ENCODE results near the gene SOX6. TPM values are rescaled to one million over a fixed set of nuclear protein-coding genes. Genes with fewer than 3 reads are reported as not detected.

SOX6 gene
- polyA plus RNA-seq, 1 donor (not counting 4 experiments of a cell fraction or from before 2014, with no cell fraction given): 6.0 TPM

DNA sequence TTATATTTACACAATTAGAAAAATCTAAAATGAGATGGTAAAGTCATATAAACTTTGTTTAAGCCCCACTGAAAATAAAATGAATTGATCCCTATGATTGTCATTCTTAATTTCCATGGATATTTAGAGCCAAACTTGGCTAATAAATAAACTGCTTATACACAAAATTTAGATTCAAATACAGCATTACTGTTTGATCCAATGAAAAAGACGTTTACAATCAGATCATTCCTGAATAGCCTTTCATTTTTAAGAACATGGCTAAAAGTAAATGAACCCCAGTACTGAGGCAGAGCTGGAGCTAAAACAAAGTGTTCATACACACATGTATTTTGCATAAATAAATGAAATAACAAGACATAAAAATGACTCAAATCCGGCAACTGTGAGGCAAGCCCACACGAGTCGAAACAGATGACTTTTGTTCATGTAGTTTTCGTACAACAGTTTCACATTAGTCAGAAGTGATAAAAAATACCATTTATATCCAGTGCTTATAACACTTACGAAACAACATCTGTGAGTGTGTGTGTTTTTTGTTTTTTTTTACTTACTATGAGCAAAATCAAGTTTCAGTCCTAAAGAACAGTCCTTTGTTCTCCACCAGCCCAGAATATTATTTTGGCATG, 386.5 kb downstream of the SOX6 start:
- peak; percentile 86 for DNase-seq (ENCODE audit: low read depth, low spot score)
- Histone ChIP-seq H3K4me3 (ENCODE audit: control insufficient read depth in 2 of 3, extremely low read depth in 1 of 3, insufficient read depth in 2 of 3, low read depth in 1 of 3, low read length in 3 of 3) (no peak overlapping the region), H3K27me3 (ENCODE audit: control insufficient read depth, extremely low read depth, insufficient read depth, low read length) (no peaks in the 10 kb centered on the region), H3K79me2 (ENCODE audit: control insufficient read depth, insufficient read depth, low read length) (no peaks in the 10 kb centered on the region), H3K9ac (ENCODE audit: control insufficient read depth, extremely low read depth, insufficient read depth, low read length) (peak overlapping the region; percentile 85), H3K4me2 (ENCODE audit: control insufficient read depth, extremely low read depth, insufficient read depth, low read depth, low read length) (peak overlapping the region; percentile 59), H3K9me1 (ENCODE audit: control insufficient read depth, extremely low read depth, insufficient read depth, low read length) (peaks cover 3% of the 10 kb centered on the region), H3K9me3 (ENCODE audit: control insufficient read depth, low read depth, low read length) (no peaks in the 10 kb centered on the region), H4K20me1 (ENCODE audit: control insufficient read depth, extremely low read depth, insufficient read depth, low read length) (no peaks in the 10 kb centered on the region), H2AFZ (ENCODE audit: control insufficient read depth, low read length) (no peak overlapping the region), H3K4me1 (ENCODE audit: control insufficient read depth, extremely low read depth, insufficient read depth, low read length) (peaks cover 56% of the 10 kb centered on the region), H3K36me3 (ENCODE audit: control insufficient read depth in 2 of 2, extremely low read depth in 1 of 2, insufficient read depth in 2 of 2, low read length in 2 of 2) (peaks cover 0 to 3% of the 10 kb centered on the region in 2 experiments), H3K27ac (ENCODE audit: control insufficient read depth, insufficient read depth, low read length) (peak overlapping the region; percentile 98)
- dilution Hi-C loops (cut with MboI; ENCODE audit: extremely low pct_ligation_motif_present, low sequenced_read_pairs): no loop called here
- FAIRE-seq: peak; percentile 83
- no peak for TF ChIP-seq CTCF (optimal IDR thresholded peaks at IDR 0.05 in 1 of 3, IDR thresholded peaks at IDR 0.05 in 1 of 3, conservative IDR thresholded peaks at IDR 0.05 in 1 of 3; ENCODE audit: extremely low read depth in 1 of 3, insufficient read depth in 2 of 3, low read length in 3 of 3)
- no peak for TF ChIP-seq EZH2 (IDR thresholded peaks at IDR 0.05; ENCODE audit: low read length)

DNA sequence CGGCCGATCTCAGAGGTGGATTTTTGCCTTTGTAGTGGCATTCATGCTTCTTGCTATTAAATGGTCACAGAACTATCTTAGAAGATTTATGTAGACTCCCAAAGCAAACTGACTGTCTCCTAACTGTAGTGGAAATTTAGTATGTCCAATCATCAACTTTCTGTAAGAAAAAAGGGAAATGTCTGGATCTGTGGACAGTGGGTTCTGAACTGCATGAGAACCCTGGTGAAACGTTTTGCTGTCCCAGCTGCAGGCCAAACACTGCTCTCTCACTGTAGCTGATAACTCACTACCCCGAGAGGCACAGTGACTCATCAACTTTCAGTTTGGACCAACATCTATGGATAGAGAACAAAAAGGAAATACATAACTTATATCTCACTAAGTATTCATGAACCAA, 387.1 kb downstream of the SOX6 start:
- dilution Hi-C loops (cut with MboI; ENCODE audit: extremely low pct_ligation_motif_present, low sequenced_read_pairs): no loop called here
- no peak for TF ChIP-seq CTCF (optimal IDR thresholded peaks at IDR 0.05 in 1 of 3, IDR thresholded peaks at IDR 0.05 in 1 of 3, conservative IDR thresholded peaks at IDR 0.05 in 1 of 3; ENCODE audit: extremely low read depth in 1 of 3, insufficient read depth in 2 of 3, low read length in 3 of 3)
- TF ChIP-seq EZH2 (IDR thresholded peaks at IDR 0.05; ENCODE audit: low read length): no peak
- H3K4me2 ChIP-seq (ENCODE audit: control insufficient read depth, extremely low read depth, insufficient read depth, low read depth, low read length): peak overlapping the region; percentile 59

More for the DNA sequence above, 387.1 kb downstream of the SOX6 start:
- H3K4me3 ChIP-seq (ENCODE audit: control insufficient read depth in 2 of 3, extremely low read depth in 1 of 3, insufficient read depth in 2 of 3, low read depth in 1 of 3, low read length in 3 of 3): peak overlapping the region in 2 of 3 experiments; percentile 36 to 50
- no peaks in the 10 kb centered on the region for H3K27me3 ChIP-seq (ENCODE audit: control insufficient read depth, extremely low read depth, insufficient read depth, low read length)
- no peaks in the 10 kb centered on the region for H4K20me1 ChIP-seq (ENCODE audit: control insufficient read depth, extremely low read depth, insufficient read depth, low read length)
- no peaks in the 10 kb centered on the region for H3K9me3 ChIP-seq (ENCODE audit: control insufficient read depth, low read depth, low read length)
- DNase-seq (ENCODE audit: low read depth, low spot score) (peak; percentile 44), FAIRE-seq (peak; percentile 87)
- H3K27ac ChIP-seq (ENCODE audit: control insufficient read depth, insufficient read depth, low read length): peak overlapping the region; percentile 98
- peaks cover 62% of the 10 kb centered on the region for H3K4me1 ChIP-seq (ENCODE audit: control insufficient read depth, extremely low read depth, insufficient read depth, low read length)
- H3K9ac ChIP-seq (ENCODE audit: control insufficient read depth, extremely low read depth, insufficient read depth, low read length): peak overlapping the region; percentile 85
- H2AFZ ChIP-seq (ENCODE audit: control insufficient read depth, low read length): peak overlapping the region; percentile 51
- H3K9me1 ChIP-seq (ENCODE audit: control insufficient read depth, extremely low read depth, insufficient read depth, low read length): peaks cover 3% of the 10 kb centered on the region
- peaks cover 0 to 3% of the 10 kb centered on the region in 2 experiments for H3K36me3 ChIP-seq (ENCODE audit: control insufficient read depth in 2 of 2, extremely low read depth in 1 of 2, insufficient read depth in 2 of 2, low read length in 2 of 2)
- H3K79me2 ChIP-seq (ENCODE audit: control insufficient read depth, insufficient read depth, low read length): no peaks in the 10 kb centered on the region

All from keratinocyte (primary cell).